Measurements from ENCODE around the gene PCCA.

GRCh38 chr13:100565286-100565685 is 476.4 kb downstream of the PCCA start:
- no peak for TF ChIP-seq CTCF (IDR thresholded peaks at IDR 0.05)
- TF ChIP-seq POLR2A (IDR thresholded peaks at IDR 0.05): no peak
- no peak for TF ChIP-seq EP300 (IDR thresholded peaks at IDR 0.05)
